Measurements from ENCODE around the gene APOBEC3G.
"Not testable (repeated sequence)": the region's sequence is repeated elsewhere in the genome, so short reads cannot be mapped to it uniquely, and the experiment has no call there.

DNA sequence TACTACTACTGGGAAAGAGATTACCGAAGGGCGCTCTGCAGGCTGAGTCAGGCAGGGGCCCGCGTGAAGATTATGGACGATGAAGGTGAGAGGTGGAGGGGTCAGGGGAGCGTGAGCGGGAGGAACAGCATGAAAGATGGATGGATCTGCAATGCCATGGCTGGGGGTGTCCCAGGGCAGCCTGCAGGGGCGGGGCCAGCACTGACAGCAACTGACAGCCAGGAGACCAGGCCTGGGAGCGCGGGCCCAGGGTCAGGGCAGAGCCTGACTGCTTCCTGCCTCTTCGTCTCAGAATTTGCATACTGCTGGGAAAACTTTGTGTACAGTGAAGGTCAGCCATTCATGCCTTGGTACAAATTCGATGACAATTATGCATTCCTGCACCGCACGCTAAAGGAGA lies 31.9 kb upstream of the APOBEC3G start:
- TF ChIP-seq, protein P1, sequence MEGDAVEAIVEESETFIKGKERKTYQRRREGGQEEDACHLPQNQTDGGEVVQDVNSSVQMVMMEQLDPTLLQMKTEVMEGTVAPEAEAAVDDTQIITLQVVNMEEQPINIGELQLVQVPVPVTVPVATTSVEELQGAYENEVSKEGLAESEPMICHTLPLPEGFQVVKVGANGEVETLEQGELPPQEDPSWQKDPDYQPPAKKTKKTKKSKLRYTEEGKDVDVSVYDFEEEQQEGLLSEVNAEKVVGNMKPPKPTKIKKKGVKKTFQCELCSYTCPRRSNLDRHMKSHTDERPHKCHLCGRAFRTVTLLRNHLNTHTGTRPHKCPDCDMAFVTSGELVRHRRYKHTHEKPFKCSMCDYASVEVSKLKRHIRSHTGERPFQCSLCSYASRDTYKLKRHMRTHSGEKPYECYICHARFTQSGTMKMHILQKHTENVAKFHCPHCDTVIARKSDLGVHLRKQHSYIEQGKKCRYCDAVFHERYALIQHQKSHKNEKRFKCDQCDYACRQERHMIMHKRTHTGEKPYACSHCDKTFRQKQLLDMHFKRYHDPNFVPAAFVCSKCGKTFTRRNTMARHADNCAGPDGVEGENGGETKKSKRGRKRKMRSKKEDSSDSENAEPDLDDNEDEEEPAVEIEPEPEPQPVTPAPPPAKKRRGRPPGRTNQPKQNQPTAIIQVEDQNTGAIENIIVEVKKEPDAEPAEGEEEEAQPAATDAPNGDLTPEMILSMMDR (IDR thresholded peaks at IDR 0.05): not testable (repeated sequence)
- TF ChIP-seq POLR2A (IDR thresholded peaks at IDR 0.05; ENCODE audit: low read depth); EP300 (IDR thresholded peaks at IDR 0.05); POLR2AphosphoS5 (IDR thresholded peaks at IDR 0.05): not testable (repeated sequence)

Measured in esophagus muscularis mucosa (tissue), 4 donors.